Mesendoderm (in vitro differentiated cells): ENCODE data around the gene TMEM175.
"Not testable (repeated sequence)": the region's sequence is repeated elsewhere in the genome, so short reads cannot be mapped to it uniquely, and the experiment has no call there.

Experiments used
- DNase-seq: peaks from one replicate; pipeline ENCODE4 v3.0.0; 2013
- H2AK5ac ChIP-seq: 2 replicates; pipeline ENCODE4 v1.6.1; 2013; ENCODE audit warnings: low read length, inconsistent platforms
- H2BK120ac ChIP-seq: 2 replicates; pipeline ENCODE4 v1.6.1; 2013; ENCODE audit warnings: low read depth, mild to moderate bottlenecking, low read length, moderate library complexity, mixed read lengths
- H2BK15ac ChIP-seq: replicated peaks from 2 replicates; pipeline ENCODE4 v1.6.1; 2013; ENCODE audit warnings: low read depth, mild to moderate bottlenecking, moderate library complexity
- H2BK5ac ChIP-seq: 2 replicates; pipeline ENCODE4 v1.6.1; 2013; ENCODE audit warnings: low read length, inconsistent platforms
- H3K18ac ChIP-seq: 2 replicates; pipeline ENCODE4 v1.6.1; 2013; ENCODE audit warnings: mild to moderate bottlenecking, low read length, mixed read lengths
- H3K23ac ChIP-seq: one replicate; pipeline ENCODE4 v1.6.1; 2013; ENCODE audit warnings: low read length
- H3K27ac ChIP-seq: 2 replicates; pipeline ENCODE4 v1.5.1; 2013; ENCODE audit warnings: low read depth, mild to moderate bottlenecking, inconsistent platforms, low read length, moderate library complexity
- H3K27me3 ChIP-seq: 2 replicates; pipeline ENCODE4 v1.6.1; 2013; ENCODE audit warnings: low read length, control low read depth, mild to moderate bottlenecking, inconsistent platforms; ENCODE audit not compliant: insufficient read depth, poor library complexity
- H3K36me3 ChIP-seq: 2 replicates; pipeline ENCODE4 v1.6.1; 2013; ENCODE audit warnings: low read length, inconsistent platforms; ENCODE audit not compliant: control insufficient read depth, insufficient read depth
- H3K4ac ChIP-seq: one replicate; pipeline ENCODE4 v1.6.1; 2013; ENCODE audit warnings: low read depth, mild to moderate bottlenecking, low read length, moderate library complexity
- H3K4me1 ChIP-seq: 2 replicates; pipeline ENCODE4 v1.6.1; 2013; ENCODE audit warnings: low read depth, low read length, inconsistent platforms; ENCODE audit not compliant: control insufficient read depth
- H3K4me2 ChIP-seq: 2 replicates; pipeline ENCODE4 v1.6.1; 2013; ENCODE audit warnings: low read length
- H3K4me3 ChIP-seq: 2 replicates; pipeline ENCODE4 v1.5.1; 2013; ENCODE audit warnings: mild to moderate bottlenecking, low read length
- H3K56ac ChIP-seq: one replicate; pipeline ENCODE4 v1.6.1; 2013; ENCODE audit warnings: low read length
- H3K79me1 ChIP-seq: 2 replicates; pipeline ENCODE4 v1.6.1; 2013; ENCODE audit warnings: low read length, inconsistent platforms
- H3K79me2 ChIP-seq: 2 replicates; pipeline ENCODE4 v1.6.1; 2013; ENCODE audit warnings: mild to moderate bottlenecking, low read length; ENCODE audit not compliant: control insufficient read depth, insufficient read depth
- H3K9ac ChIP-seq: 2 replicates; pipeline ENCODE4 v1.6.1; 2013; ENCODE audit warnings: low read length, inconsistent platforms
- H4K5ac ChIP-seq: one replicate; pipeline ENCODE4 v1.6.1; 2013; ENCODE audit warnings: low read length
- H4K8ac ChIP-seq: one replicate; pipeline ENCODE4 v1.6.1; 2013; ENCODE audit warnings: low read depth, mild to moderate bottlenecking, control low read depth, low read length, moderate library complexity
- WGBS: extraction: QIAGEN DNeasy Blood & Tissue Kit; methylation state at CpG from one replicate; pipeline ENCODE4 v1.1.7; 2013; ENCODE audit warnings: low lambda C conversion rate, missing lambda C conversion rate; ENCODE audit not compliant: insufficient coverage; ENCODE audit errors: extremely low coverage; 5-methylcytosine and 5-hydroxymethylcytosine counted together

The TMEM175 gene

DNA sequence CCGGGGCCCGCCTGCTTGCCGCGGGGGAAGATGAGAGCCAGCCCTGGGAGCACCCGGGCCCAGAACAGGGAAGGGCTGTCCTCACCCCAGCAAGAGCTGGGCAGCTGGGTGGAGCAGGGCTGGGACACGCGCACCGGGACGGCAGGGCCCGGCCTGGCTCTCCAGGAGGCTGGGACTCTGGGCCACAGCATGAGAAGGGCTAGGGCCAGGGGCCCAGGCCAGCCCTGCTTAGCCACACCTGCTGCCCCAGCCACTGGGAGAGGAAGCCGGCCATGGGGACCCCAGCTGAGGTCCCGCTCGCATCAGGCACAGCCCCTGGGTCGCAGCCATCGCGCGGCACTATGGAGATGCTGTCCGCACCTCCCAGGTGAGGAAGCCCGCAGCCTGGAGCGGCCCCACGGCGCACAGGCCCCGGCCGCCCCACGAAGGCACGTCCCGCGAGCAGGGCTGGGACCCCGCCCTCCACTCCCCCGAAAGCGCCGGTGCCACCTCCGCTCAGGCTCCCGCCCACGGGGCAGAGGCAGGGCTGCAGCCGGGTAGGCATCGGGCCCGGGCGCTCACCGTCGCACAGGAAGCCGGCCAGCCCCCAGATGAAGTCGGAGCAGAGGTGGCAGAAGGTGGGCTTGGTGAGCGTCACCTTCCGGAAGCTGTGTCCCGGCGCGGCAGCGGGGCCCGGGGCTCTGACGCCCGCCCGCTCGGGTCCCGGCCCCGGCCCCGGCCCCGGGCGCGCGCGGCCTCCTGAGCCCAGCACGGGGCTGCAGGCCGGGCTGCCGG is 40.6 kb downstream of the TMEM175 start:
- peak overlapping the region; percentile 68 for H3K9ac ChIP-seq
- H3K18ac ChIP-seq, result no peak overlapping the region
- H3K4ac ChIP-seq, result no peak overlapping the region
- no peak overlapping the region for H2AK5ac ChIP-seq
- no peaks in the 10 kb centered on the region for H3K36me3 ChIP-seq
- H3K79me2 ChIP-seq, result no peaks in the 10 kb centered on the region
- peaks cover under 1% of the 10 kb centered on the region for H3K27me3 ChIP-seq
- peak overlapping the region; percentile 81 for H3K56ac ChIP-seq
- H3K4me3 ChIP-seq, result peak overlapping the region; percentile 49
- no peak overlapping the region for H3K27ac ChIP-seq
- no peak overlapping the region for H4K8ac ChIP-seq
- DNase-seq, result no peak
- peak overlapping the region; percentile 24 for H3K4me2 ChIP-seq
- peak overlapping the region; percentile 94 for H3K23ac ChIP-seq
- no peaks in the 10 kb centered on the region for H3K79me1 ChIP-seq
- no CpG with 5 or more reads among the region's 65 CpGs for WGBS
- H2BK120ac ChIP-seq, result no peak overlapping the region
- H4K5ac ChIP-seq, result no peak overlapping the region
- no peak overlapping the region for H2BK5ac ChIP-seq
- H2BK15ac ChIP-seq, result no peak overlapping the region
- H3K4me1 ChIP-seq, result peaks cover 12% of the 10 kb centered on the region

DNA sequence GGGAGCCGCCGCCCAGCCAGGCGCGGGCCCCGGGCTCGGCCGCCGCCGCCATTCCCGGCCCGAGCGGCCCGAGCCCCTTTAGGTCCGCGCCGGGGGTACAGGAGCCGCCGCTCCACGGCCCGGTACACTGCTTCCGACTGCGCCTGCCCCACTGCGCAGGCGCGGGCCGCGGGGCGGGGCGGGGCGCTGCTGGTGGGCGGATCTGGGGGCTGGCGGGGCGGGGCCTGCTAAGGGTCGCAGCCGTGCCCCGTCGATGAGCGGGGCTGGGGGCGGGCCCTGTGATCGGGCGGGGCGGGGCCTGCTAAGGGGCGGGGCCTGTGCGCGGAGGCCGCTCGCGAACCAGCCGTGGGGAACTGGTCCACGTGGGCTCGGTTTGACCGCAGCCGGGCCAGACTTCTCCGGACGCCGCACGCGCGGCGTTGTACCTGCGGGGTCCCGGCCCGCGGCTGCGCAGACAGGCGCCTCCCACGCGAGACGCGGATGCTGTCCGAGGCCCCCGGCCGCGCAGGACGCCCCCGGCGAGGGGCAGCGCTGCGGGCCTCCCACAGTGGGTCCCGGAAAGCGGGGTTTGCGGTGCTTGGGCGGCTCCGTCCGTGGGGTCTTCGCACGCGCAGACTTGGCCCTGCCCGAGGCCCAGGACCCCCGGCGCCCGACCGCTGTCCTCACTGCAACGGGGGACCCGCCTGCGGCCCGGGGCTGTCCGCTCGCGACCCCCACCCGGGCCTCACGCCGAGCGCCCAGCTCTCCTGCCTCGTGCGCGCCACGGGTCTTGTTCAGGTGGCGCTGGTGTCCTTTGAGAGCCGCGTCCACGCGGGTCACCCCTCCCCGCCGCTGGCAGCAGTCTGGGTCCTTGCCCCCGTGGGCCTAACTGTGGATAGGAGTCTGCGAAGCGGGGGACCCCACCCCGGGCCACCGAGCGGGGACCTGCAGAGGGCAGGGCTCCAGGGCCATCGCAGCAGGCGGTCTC is 41.5 kb downstream of the TMEM175 start, which contains the start of gene DGKQ:
DGKQ (minus strand) TSS at position 139 of the 967 bp plus-strand sequence; CDS start at position 52, 87 bp downstream.
- Histone ChIP-seq H3K4me2 (peak within 1 kb of the TSS; percentile 24), H3K9ac (peak within 1 kb of the TSS; percentile 68), H3K4ac (no peak within 1 kb of the TSS), H3K4me3 (peak within 1 kb of the TSS; percentile 49), H3K79me1 (no peaks in the 10 kb centered on the region), H3K18ac (no peak within 1 kb of the TSS), H3K23ac (peak within 1 kb of the TSS; percentile 94), H2BK15ac (no peak within 1 kb of the TSS), H2AK5ac (no peak within 1 kb of the TSS), H3K56ac (peak within 1 kb of the TSS; percentile 81), H2BK5ac (no peak within 1 kb of the TSS), H4K8ac (no peak within 1 kb of the TSS), H3K4me1 (peaks cover 12% of the 10 kb centered on the region), H3K27ac (no peak within 1 kb of the TSS), H2BK120ac (no peak within 1 kb of the TSS), H3K79me2 (no peaks in the 10 kb centered on the region), H3K27me3 (no peaks in the 10 kb centered on the region), H3K36me3 (no peaks in the 10 kb centered on the region), H4K5ac (no peak within 1 kb of the TSS)
- WGBS, result no CpG with 5 or more reads among the region's 123 CpGs
- peak; percentile 78 for DNase-seq

DNA sequence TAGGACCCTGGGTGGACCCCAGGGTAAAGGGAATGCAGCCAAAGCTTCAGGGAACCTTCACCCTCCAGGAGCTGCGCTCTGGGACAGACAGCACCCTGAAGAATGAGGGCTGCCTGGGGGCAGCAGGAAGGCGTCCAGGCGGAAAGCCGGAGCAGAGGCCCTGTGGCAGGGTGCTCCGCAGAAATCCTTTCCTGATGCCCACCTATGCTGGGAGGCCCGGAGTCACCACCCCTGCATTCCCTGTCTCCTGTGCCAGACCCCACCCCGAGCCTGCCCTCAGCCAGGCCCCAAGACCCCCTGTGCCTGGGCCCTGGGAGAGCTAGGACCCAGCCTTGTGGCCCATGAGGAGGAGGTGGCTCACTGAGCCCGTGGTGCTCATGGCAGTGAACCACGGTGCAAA is 42.4 kb downstream of the TMEM175 start:
- H3K4me3 ChIP-seq, result no peak overlapping the region
- no peak overlapping the region for H3K23ac ChIP-seq
- no peak overlapping the region for H3K56ac ChIP-seq
- H3K27me3 ChIP-seq, result no peaks in the 10 kb centered on the region
- no CpG with 5 or more reads among the region's 9 CpGs for WGBS
- H3K79me1 ChIP-seq, result no peaks in the 10 kb centered on the region
- H2AK5ac ChIP-seq, result no peak overlapping the region
- H3K79me2 ChIP-seq, result no peaks in the 10 kb centered on the region
- H2BK5ac ChIP-seq, result no peak overlapping the region
- H4K8ac ChIP-seq, result no peak overlapping the region
- H3K4me1 ChIP-seq, result peaks cover 17% of the 10 kb centered on the region
- DNase-seq, result no peak
- no peaks in the 10 kb centered on the region for H3K36me3 ChIP-seq
- no peak overlapping the region for H3K27ac ChIP-seq
- no peak overlapping the region for H2BK120ac ChIP-seq
- no peak overlapping the region for H3K9ac ChIP-seq
- no peak overlapping the region for H3K4me2 ChIP-seq
- no peak overlapping the region for H4K5ac ChIP-seq
- H3K4ac ChIP-seq, result no peak overlapping the region
- H3K18ac ChIP-seq, result no peak overlapping the region
- H2BK15ac ChIP-seq, result no peak overlapping the region

DNA sequence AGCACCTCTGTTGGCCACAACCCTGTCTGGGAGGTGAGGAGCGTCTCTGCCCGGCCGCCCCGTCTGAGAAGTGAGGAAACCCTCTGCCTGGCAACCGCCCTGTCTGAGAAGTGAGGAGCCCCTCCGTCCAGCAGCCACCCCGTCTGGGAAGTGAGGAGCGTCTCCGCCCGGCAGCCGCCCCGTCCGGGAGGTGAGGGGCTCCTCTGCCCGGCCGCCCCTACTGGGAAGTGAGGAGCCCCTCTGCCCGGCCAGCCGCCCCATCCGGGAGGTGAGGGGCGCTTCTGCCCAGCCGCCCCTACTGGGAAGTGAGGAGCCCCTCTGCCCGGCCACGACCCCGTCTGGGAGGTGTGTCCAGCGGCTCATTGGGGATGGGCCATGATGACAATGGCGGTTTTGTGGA is 43.8 kb downstream of the TMEM175 start:
- not testable (repeated sequence) for H3K4me2 ChIP-seq, H2BK120ac ChIP-seq, H3K27me3 ChIP-seq, H3K4me1 ChIP-seq, H2AK5ac ChIP-seq, H2BK15ac ChIP-seq, H2BK5ac ChIP-seq, H3K9ac ChIP-seq, H4K8ac ChIP-seq, H3K56ac ChIP-seq, H3K79me2 ChIP-seq, H4K5ac ChIP-seq, H3K36me3 ChIP-seq, H3K18ac ChIP-seq, DNase-seq, H3K4me3 ChIP-seq, H3K79me1 ChIP-seq, H3K4ac ChIP-seq, H3K23ac ChIP-seq, H3K27ac ChIP-seq
- no CpG with 5 or more reads among the region's 25 CpGs for WGBS

DNA sequence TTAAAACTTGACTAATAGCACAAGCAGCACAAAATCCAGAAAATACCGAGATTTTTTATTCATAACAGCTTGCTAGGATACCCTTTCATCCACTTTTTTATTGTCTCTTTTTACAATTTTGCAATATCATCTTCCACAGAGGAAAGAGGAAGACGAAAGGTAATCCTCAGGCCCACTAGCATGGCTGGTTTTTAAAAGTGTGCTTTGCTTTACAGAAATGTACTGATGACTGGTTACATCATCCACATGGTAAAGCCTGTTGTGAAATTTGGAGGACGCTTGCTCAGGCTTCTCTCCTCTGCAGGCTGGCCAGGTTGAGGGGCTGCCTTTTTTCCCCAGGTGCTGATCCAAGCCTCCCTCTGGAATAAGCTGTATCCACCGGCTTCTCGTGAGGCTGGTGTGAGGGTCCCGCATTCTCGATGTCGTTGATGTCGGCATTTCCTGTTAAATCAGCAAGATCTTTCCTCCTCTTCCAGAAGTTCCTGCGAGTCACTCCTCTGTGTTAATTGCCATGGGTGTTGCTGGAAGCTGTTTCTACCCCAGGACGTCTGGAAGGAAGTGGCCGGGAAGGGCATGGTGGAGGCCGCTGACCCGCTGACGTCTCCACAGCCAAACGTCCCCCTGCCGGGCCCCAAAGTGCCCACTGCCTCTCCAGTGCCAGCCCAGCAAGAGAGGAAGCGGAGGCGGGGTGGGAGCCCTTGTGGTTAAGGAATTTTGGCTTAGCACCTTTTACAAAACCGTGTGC is 46.9 kb downstream of the TMEM175 start:
- DNase-seq, result peak; percentile 72
- Histone ChIP-seq H4K5ac (no peak overlapping the region), H3K27ac (peak overlapping the region; percentile 51), H2BK15ac (no peak overlapping the region), H3K27me3 (no peaks in the 10 kb centered on the region), H3K4ac (peak overlapping the region; percentile 20), H3K79me2 (no peaks in the 10 kb centered on the region), H3K23ac (no peak overlapping the region), H3K4me3 (no peak overlapping the region), H2BK5ac (peak overlapping the region; percentile 41), H3K79me1 (no peaks in the 10 kb centered on the region), H3K9ac (peak overlapping the region; percentile 16), H3K56ac (peak overlapping the region; percentile 69), H2BK120ac (no peak overlapping the region), H2AK5ac (no peak overlapping the region), H3K4me1 (peaks cover 7% of the 10 kb centered on the region), H4K8ac (no peak overlapping the region), H3K36me3 (no peaks in the 10 kb centered on the region), H3K4me2 (no peak overlapping the region), H3K18ac (no peak overlapping the region)
- no CpG with 5 or more reads among the region's 20 CpGs for WGBS
